Activated T-cell treated with anti-CD3 and anti-CD28 coated beads, Interleukin-2, amount 50 U/mL, for 4 hours (primary cell): ENCODE data around the gene TEF. TPM values are rescaled to one million over a fixed set of nuclear protein-coding genes. Genes with fewer than 3 reads are reported as not detected.

Experiments
- ATAC-seq, 2 donors: fragments of 200-7000 bp; cut with Tn5 transposase; one replicate each; pipeline ENCODE4 v1.10.0; 2021
- DNase-seq: peaks from one replicate; pipeline ENCODE4 v3.0.0-alpha.2; 2020
- H3K27me3 Mint-ChIP-seq: one replicate; pipeline ENCODE4 v1.8.0; 2021; ENCODE audit warnings: low read depth, mixed read lengths
- H3K36me3 Mint-ChIP-seq: one replicate; pipeline ENCODE4 v1.8.0; 2022; ENCODE audit warnings: mixed read lengths; ENCODE audit not compliant: insufficient read depth
- H3K4me1 Mint-ChIP-seq: one replicate; pipeline ENCODE4 v1.8.0; 2021; ENCODE audit warnings: low read depth, mixed read lengths
- H3K4me3 Mint-ChIP-seq: one replicate; pipeline ENCODE4 v1.8.0; 2021; ENCODE audit warnings: mild to moderate bottlenecking, moderate library complexity, mixed read lengths
- H3K9me3 Mint-ChIP-seq: one replicate; pipeline ENCODE4 v1.8.0; 2021; ENCODE audit warnings: mixed read lengths
- total RNA-seq, 3 donors: library from RNA; stranded (reverse); gene quantifications; one replicate each; pipeline ENCODE4 v1.2.1, GENCODE V29; 2021

Gene TEF
- total RNA-seq, 3 donors from 2014 or later, result 2.9 to 3.6 (median 3.0) TPM

DNA sequence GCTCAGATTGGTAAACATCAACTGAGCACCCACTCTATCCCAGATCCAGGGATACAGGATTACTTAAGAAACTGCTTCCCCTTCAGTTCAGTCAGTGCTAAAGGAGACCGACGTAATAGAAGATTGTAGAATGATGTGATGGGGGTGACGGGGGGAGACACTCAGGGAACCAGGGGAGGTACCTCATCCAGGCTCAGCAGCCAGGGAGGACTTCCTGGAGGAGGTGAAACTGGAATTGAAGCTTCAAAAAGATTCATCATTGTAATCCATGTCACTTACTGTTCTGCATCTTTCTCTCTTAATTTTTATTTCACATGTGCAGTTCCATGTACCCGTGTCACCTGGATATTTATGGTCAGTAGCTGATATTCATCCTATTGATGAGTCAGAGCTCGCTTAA, 19.1 kb upstream of the TEF start:
- ATAC-seq (no peak), DNase-seq (no peak)
- no peak overlapping the region for H3K4me3 Mint-ChIP-seq
- H3K27me3 Mint-ChIP-seq, result no peaks in the 10 kb centered on the region
- H3K4me1 Mint-ChIP-seq, result no peaks in the 10 kb centered on the region
- no peaks in the 10 kb centered on the region for H3K9me3 Mint-ChIP-seq
- H3K36me3 Mint-ChIP-seq, result no peaks in the 10 kb centered on the region

DNA sequence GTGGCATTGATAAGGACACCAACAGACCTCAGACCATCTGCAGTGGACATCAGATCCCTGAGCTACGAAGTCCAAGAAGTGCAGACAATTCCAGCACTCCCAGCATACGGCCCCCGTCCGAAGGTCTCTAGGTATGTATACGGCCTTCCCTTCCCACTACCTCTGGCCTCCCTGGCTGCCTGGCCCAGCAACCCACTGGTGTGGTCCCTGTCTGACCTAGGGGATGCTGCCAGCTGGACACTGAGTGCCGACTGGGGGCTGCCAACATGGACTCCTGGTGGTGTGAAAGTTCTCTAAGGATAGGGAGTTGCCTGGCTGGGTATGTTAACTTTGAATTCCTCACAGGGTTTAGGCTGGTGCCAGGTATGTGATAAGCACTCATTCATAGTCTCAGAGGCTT, 17.5 kb upstream of the TEF start:
- no peaks in the 10 kb centered on the region for H3K36me3 Mint-ChIP-seq
- ATAC-seq (no peak), DNase-seq (no peak)
- H3K4me3 Mint-ChIP-seq, result no peak overlapping the region
- no peaks in the 10 kb centered on the region for H3K27me3 Mint-ChIP-seq
- no peaks in the 10 kb centered on the region for H3K9me3 Mint-ChIP-seq
- H3K4me1 Mint-ChIP-seq, result no peaks in the 10 kb centered on the region

DNA sequence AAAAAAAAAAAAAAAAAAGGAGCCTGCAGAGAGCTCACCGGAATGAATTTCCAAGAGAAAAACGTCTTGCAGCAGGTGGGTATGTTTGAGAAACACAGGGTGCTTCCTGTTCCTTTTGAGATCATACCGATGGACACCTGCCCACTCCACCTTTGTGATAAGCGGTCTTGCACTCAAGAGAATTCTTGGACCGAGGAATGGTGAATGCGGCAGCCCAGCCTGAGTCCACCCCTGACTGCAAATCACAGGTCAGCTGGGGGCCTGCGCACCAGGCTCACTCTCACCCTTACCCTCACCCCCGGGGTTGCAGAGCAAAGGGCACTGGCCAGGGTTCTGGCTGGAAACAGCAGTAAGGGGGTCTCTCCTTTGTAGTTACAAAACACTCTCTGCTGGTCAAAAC, 16.8 kb upstream of the TEF start:
- H3K4me1 Mint-ChIP-seq, result no peaks in the 10 kb centered on the region
- no peak for ATAC-seq
- no peaks in the 10 kb centered on the region for H3K27me3 Mint-ChIP-seq
- H3K36me3 Mint-ChIP-seq, result no peaks in the 10 kb centered on the region
- H3K4me3 Mint-ChIP-seq, result no peak overlapping the region
- H3K9me3 Mint-ChIP-seq, result no peaks in the 10 kb centered on the region
- DNase-seq, result no peak

DNA sequence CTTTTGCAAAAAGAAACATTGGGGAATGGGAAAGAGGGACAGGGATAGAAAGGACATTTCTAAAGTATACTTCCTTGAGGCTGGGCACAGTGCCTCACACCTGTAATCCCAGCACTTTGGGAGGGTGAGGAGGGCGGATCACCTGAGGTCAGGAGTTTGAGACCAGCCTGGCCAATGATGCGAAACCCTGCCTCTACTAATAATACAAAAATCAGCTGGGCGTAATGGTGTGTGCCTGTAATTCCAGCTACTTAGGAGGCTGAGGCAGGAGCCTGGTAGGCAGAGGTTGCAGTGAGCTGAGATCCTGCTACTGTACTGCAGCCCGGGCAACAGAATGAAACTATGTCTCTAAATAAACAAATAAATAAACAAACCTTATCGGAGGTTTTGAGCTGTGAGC, 16.3 kb upstream of the TEF start:
- no peaks in the 10 kb centered on the region for H3K27me3 Mint-ChIP-seq
- no peaks in the 10 kb centered on the region for H3K36me3 Mint-ChIP-seq
- no peaks in the 10 kb centered on the region for H3K9me3 Mint-ChIP-seq
- H3K4me1 Mint-ChIP-seq, result no peaks in the 10 kb centered on the region
- ATAC-seq (no peak), DNase-seq (no peak)
- no peak overlapping the region for H3K4me3 Mint-ChIP-seq

DNA sequence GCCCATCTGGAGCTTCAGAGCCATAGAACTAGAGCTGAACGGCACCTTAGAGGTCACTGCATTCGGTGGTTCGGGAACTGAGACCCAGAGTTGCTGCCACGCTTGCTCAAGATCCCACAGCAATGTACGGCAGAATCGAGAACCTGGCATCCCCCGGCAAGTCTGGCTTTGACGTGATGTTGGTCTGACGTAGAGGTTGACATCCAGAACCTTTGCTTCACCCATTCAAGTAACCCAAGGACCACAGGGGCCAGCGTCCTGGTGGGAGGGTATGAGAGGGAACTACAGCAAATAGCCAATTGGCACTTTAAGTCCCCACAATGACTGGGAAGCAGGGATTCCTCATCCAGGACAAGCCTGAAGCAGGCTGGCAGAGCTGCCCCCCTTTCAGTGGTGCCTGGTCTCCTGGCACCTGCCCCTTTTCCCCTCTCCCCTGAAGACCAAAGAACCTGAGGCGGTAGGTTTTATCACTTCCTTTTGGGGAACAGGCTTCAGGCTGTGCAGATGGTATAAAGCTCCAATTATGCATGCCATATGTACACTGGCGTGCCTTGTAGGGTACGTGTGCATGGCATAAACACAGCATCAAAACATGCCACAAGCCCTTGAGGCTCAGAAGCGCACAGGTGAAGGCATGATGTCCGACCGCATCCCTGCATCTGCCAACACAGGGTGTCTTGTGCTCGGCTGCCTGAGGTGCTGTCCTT, 15.3 kb upstream of the TEF start:
- Mint-ChIP-seq H3K9me3 (no peaks in the 10 kb centered on the region), H3K4me3 (no peak overlapping the region), H3K27me3 (no peaks in the 10 kb centered on the region), H3K36me3 (no peaks in the 10 kb centered on the region), H3K4me1 (no peaks in the 10 kb centered on the region)
- no peak for ATAC-seq
- DNase-seq, result no peak

DNA sequence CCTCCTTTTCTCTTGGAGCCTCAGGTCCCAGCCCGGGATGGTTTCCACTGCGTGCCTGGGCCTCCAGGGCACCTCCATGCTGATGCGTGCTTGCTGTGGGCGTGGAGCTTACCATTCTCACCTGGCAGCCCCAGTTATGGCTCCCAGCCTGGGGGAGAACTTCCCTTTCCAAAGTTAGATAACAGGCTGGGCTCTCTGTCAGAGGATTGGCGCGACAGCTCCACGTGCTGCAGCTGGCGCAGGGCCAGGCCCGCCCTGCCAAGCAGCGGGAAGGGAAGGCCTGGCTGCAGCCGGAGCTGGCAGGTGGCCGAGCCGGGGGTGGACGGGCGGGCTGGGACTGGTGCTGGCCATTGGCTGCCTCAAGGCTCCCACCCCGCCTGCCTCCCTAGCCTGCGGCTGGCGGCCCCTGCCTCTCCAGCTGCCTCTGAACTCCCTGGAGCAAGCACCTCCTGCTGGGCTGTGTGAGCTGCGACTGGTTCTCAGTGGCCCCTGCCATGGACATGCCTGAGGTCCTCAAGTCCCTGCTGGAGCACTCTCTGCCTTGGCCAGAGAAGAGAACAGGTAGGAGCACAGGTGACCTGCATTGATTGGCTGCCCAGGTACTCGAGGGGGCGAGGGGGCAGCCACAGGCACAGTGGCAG, 14.6 kb upstream of the TEF start:
- Mint-ChIP-seq H3K4me1 (no peaks in the 10 kb centered on the region), H3K4me3 (no peak overlapping the region), H3K27me3 (no peaks in the 10 kb centered on the region), H3K36me3 (no peaks in the 10 kb centered on the region), H3K9me3 (no peaks in the 10 kb centered on the region)
- ATAC-seq (peak; percentile 57 to 62), DNase-seq (no peak)

DNA sequence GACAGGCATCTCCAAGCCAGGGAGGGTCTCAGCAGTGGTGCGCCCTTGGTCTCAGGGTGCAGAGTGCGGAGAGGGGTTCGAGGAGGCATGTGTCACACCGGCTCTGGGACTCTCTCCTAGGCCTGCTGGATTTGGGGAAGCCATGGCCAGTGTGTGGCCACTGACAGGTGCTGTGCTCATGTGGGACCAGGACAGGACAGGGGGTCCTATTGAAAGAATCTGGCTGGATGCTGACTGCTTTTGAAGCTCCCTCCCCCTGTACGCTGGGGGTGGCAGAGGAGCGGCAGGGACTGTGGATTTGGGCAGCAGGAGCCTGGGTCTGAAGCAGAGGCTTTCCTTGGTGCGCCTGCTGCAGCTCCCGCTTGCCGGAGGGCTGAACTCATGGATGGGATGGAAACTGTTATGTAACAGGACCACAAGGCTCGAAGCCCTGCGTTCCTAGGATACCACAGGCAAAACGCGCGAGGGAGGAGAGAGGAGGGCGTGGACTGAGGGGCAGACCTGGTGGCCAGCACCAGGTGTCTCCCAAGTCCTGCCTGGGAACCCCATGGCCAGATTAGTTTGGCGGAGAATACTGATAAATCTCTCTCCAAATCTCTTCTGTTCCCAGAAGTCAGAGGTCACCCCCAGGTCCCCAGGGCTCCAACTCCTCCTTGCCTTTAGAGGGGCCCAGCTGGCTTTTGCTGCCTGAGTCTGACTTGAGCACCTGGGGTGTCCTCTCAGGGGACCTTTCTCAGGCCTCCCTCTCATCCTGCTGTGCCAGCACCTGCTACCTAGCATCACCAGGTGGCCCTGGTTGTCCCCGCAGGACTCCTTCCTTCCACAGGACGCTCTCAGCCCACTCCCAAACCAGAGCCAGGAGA, 13.8 kb upstream of the TEF start:
- H3K27me3 Mint-ChIP-seq, result no peaks in the 10 kb centered on the region
- H3K9me3 Mint-ChIP-seq, result no peaks in the 10 kb centered on the region
- H3K36me3 Mint-ChIP-seq, result no peaks in the 10 kb centered on the region
- no peaks in the 10 kb centered on the region for H3K4me1 Mint-ChIP-seq
- no peak overlapping the region for H3K4me3 Mint-ChIP-seq
- ATAC-seq (no peak), DNase-seq (no peak)

DNA sequence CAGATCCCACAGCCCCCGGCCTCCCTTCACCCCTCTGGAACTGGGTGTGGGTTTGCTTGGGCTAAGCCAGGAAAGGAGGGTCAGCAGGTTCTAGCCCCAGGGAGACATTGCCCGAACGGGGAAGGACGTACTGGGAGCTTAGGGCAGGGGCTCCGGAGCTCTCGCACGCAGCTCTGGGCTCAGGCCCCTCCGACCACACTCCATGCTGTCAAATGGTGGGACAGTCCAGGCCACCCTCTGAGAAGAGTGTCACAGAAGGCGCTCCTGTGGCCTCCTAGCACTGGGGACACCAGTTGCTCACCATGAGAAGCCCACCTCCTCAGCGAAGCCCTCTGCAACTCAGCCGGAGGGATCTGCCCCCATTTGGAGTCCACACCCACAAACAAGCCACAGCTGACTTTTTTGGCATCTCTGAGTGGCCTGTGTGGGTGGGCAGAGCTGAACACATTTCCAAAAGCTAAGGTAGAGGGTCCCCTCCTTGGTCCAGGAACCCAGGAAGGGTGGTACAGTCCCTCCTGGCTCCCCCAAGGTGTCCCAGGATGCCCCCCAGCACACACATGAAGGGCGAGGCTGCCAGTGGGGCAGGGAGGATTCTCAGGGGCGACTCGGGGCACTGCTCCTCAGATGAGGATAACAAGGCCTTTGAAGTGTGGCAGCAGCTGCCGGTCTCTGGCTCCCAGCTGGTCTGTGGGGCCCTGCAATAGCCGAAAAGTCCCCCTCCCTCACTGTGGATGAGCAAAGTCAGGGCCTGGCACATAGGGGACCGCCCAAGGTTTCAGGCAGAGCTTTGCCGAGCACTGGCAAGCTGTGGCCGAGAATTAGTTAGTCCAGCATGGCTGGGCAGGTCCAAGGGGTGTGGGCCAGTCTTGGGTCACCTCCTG, 13.0 kb upstream of the TEF start:
- H3K36me3 Mint-ChIP-seq, result no peaks in the 10 kb centered on the region
- H3K9me3 Mint-ChIP-seq, result no peaks in the 10 kb centered on the region
- no peaks in the 10 kb centered on the region for H3K4me1 Mint-ChIP-seq
- DNase-seq, result no peak
- H3K27me3 Mint-ChIP-seq, result no peaks in the 10 kb centered on the region
- no peak overlapping the region for H3K4me3 Mint-ChIP-seq
- no peak for ATAC-seq

DNA sequence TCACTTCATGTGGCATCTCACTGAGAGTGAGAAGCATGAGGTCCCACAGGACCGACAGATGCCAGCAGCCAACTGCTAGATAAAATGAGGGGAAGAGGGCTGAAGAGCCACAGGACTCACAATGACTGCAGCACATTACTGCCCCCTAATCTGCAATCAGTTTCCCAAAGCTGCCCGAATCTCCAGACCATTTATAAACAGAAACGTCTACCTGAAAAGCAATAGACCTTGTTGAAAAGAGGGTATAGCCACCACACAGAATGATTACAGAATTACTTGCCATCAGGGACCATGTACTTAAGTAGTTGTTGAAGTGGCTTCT, 12.4 kb upstream of the TEF start:
- no peak for DNase-seq
- Mint-ChIP-seq H3K27me3 (no peaks in the 10 kb centered on the region), H3K36me3 (no peaks in the 10 kb centered on the region), H3K4me3 (no peak overlapping the region), H3K4me1 (no peaks in the 10 kb centered on the region), H3K9me3 (no peaks in the 10 kb centered on the region)
- ATAC-seq, result no peak

DNA sequence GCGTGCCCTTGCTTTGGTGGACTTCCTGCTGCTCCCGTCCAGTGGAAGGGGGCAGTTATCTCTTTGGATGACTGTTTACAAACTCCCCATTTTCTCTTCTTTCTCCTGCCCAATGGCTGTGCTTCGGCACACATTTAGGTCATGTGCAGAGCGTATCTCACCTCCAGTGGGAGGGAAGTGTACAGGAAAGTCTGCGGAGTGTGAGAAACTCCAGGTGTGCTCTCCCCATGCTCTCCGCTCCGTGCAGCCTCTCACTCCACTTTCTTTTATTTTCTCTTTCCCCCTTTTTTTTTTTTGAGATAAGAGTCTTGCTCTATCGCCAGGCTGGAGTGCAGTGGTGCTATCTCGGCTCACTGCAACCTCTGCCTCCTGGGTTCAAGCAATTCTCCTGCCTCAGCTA, 11.9 kb upstream of the TEF start:
- H3K4me1 Mint-ChIP-seq, result no peaks in the 10 kb centered on the region
- DNase-seq, result no peak
- no peaks in the 10 kb centered on the region for H3K9me3 Mint-ChIP-seq
- H3K4me3 Mint-ChIP-seq, result no peak overlapping the region
- no peak for ATAC-seq
- H3K27me3 Mint-ChIP-seq, result no peaks in the 10 kb centered on the region
- no peaks in the 10 kb centered on the region for H3K36me3 Mint-ChIP-seq

DNA sequence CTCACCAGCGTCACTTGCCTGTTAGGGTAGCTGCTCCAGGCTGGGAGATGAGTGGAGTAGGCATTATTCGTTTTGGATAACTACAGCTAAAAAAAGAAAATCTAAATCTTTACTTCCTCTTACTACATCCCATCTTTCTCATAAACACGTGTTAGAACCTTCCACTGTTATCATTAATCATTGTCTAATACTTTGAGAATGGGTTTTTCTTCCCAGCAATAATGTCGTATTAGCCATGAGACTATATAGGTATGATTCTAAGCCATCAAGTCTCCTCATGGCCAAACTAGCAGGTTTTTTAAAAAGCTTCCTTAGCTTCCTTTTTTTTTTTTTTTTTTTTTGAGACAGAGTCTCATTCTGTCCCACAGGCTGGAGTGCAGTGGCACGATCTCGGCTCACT, 3.9 kb upstream of the TEF start:
- H3K9me3 Mint-ChIP-seq, result no peaks in the 10 kb centered on the region
- H3K4me3 Mint-ChIP-seq, result no peak overlapping the region
- peaks cover 12% of the 10 kb centered on the region for H3K4me1 Mint-ChIP-seq
- no peaks in the 10 kb centered on the region for H3K36me3 Mint-ChIP-seq
- ATAC-seq, result no peak
- H3K27me3 Mint-ChIP-seq, result no peaks in the 10 kb centered on the region
- DNase-seq, result no peak

DNA sequence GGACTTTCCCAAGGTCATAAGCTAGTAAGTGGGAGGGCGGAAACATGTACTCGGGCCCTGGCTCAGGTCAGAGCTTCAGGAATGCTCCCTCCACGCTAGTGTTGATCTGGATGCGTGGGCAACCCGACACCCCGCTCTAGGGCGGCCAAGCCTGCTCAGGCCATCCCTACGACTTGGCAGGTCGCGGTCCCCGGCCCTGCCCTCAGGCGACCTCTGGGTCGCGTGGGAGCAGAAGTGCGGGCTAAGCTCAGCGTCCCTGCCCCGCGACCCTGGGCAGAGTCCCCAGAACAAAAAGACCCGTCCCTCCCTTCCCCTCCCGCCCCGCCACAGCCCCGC, 781 bp upstream of the TEF start:
- ATAC-seq, result peak; percentile 3
- DNase-seq, result no peak
- Mint-ChIP-seq H3K9me3 (no peaks in the 10 kb centered on the region), H3K27me3 (no peaks in the 10 kb centered on the region), H3K4me1 (peaks cover 21% of the 10 kb centered on the region), H3K36me3 (no peaks in the 10 kb centered on the region), H3K4me3 (peak overlapping the region; percentile 58)

DNA sequence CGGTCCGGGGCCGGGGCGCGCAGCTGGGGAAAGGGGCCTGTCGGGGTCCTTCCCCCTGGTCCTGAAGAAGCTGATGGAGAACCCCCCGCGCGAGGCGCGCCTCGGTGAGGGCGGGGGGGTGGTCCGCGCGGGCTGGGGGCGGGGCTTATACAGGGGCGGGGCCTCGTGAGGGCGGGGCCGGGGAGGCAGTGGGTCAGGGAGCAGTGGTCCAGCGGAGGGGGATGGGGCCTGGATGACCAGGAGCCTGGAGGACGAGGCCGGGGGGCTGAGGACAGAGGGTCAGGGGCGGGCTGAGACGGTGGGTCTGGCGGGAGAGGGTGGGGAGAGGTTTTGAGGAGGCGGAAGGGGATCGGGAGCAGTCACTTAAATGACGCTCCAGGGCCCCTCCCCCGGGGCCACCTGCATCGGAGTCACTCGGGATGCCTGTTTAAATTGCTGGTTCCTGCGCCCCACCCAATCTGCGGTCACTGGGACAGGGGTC, 396 bp downstream of the TEF start:
- Mint-ChIP-seq H3K9me3 (no peaks in the 10 kb centered on the region), H3K4me1 (peaks cover 21% of the 10 kb centered on the region), H3K36me3 (no peaks in the 10 kb centered on the region), H3K27me3 (no peaks in the 10 kb centered on the region), H3K4me3 (peak overlapping the region; percentile 87)
- peak; percentile 42 to 53 for ATAC-seq
- DNase-seq, result peak; percentile 50

DNA sequence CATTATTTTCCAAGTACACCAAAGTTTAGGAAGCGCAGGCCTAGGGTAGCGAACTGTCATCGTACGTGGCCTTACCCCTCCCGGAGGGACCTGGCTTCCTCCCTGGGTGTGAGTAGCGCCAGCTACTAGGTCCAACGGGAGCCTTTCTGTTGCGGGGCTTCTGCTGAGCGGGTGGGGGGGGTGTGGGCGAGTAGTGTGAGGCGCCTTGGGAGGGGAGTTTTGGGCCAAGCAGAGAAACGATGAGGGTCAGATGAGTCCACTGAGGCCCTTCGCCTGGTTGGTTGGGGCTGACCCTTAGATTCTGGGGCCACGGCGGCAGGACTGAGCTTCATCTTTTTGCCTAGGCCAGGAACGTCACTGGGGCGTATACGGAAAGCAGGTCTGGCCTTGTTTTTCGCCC, 868 bp downstream of the TEF start:
- DNase-seq, result no peak
- no peaks in the 10 kb centered on the region for H3K36me3 Mint-ChIP-seq

More for the DNA sequence above, 868 bp downstream of the TEF start:
- Mint-ChIP-seq H3K27me3 (no peaks in the 10 kb centered on the region), H3K9me3 (no peaks in the 10 kb centered on the region), H3K4me1 (peaks cover 21% of the 10 kb centered on the region), H3K4me3 (peak overlapping the region; percentile 87)
- ATAC-seq, result no peak
